T-cell (primary cell): ENCODE measurements around the gene MGA. TPM values are rescaled to one million over a fixed set of nuclear protein-coding genes. Genes with fewer than 3 reads are reported as not detected.

Experiments used
- ATAC-seq, 4 experiments: fragments of 200-7000 bp in 3 of 4; fragments of 150-1000 bp in 1 of 4; cut with Tn5 transposase; replicated peaks in 1 of 4; 1 replicate in 3 of 4; 2 replicates in 1 of 4; pipeline ENCODE4 v1.10.0; 2021; ENCODE audit warnings: moderate library complexity in 3 of 4, mild to moderate bottlenecking in 2 of 4, moderate number of reproducible peaks in 1 of 4
- CTCF ChIA-PET, 2 donors: fragments of 300-600 bp; sonication (Branson Sonifier 250); formaldehyde crosslinking; loops; one replicate each; lab custom pipeline; 2022; ENCODE audit warnings: antibody characterized with exemption in 2 of 2; lab: Charles Lee
- POLR2A ChIA-PET, 2 donors: fragments of 300-600 bp; sonication (Branson Sonifier 250); formaldehyde crosslinking; loops; one replicate each; lab custom pipeline; 2022; ENCODE audit warnings: antibody characterized with exemption in 2 of 2; lab: Charles Lee
- DNase-seq, 35 experiments: peaks; one replicate each; pipeline versions ENCODE4 v3.0.0 to v3.0.0-alpha.2; 2013 to 2023
- H3K27ac ChIP-seq: one replicate; pipeline ENCODE4 v1.5.1; 2013; ENCODE audit warnings: low read length
- H3K27me3 ChIP-seq, 2 experiments: replicated peaks in 1 of 2; 1 replicate in 1 of 2; 2 replicates in 1 of 2; pipeline versions ENCODE4 v1.6.1 to v1.7.0; 2013; ENCODE audit warnings: low read length in 1 of 2, mixed read lengths in 1 of 2; ENCODE audit not compliant: control insufficient read depth in 2 of 2, insufficient read depth in 2 of 2; ENCODE audit errors: extremely low read depth in 1 of 2
- H3K36me3 ChIP-seq, 2 donors: 1 replicate in 1 of 2; 2 replicates in 1 of 2; pipeline versions ENCODE4 v1.6.1 to v1.7.0; 2013; ENCODE audit warnings: low read length in 1 of 2; ENCODE audit not compliant: control insufficient read depth in 2 of 2, insufficient read depth in 1 of 2; ENCODE audit errors: extremely low read depth in 1 of 2
- H3K4me1 ChIP-seq, 2 experiments: 1 replicate in 1 of 2; 2 replicates in 1 of 2; pipeline versions ENCODE4 v1.6.1 to v1.7.0; 2013; ENCODE audit warnings: low read length in 2 of 2, mixed read lengths in 1 of 2; ENCODE audit not compliant: insufficient read depth in 2 of 2, control insufficient read depth in 1 of 2; ENCODE audit errors: extremely low read depth in 1 of 2
- H3K4me3 ChIP-seq, 2 donors: 1 replicate in 1 of 2; 2 replicates in 1 of 2; pipeline versions ENCODE4 v1.5.1 to v1.7.0; 2013; ENCODE audit warnings: mild to moderate bottlenecking in 2 of 2, low read length in 1 of 2, moderate library complexity in 1 of 2; ENCODE audit not compliant: control insufficient read depth in 1 of 2; ENCODE audit errors: extremely low read depth in 1 of 2
- H3K9me3 ChIP-seq: 2 replicates; pipeline ENCODE4 v1.7.0; 2013
- H3K27ac Mint-ChIP-seq, 2 donors: one replicate each; pipeline ENCODE4 v1.8.0; 2020 to 2021; ENCODE audit warnings: mild to moderate bottlenecking in 2 of 2, mixed read lengths in 2 of 2
- H3K27me3 Mint-ChIP-seq, 2 donors: one replicate each; pipeline ENCODE4 v1.8.0; 2021 to 2022; ENCODE audit warnings: mixed read lengths in 2 of 2
- H3K36me3 Mint-ChIP-seq: one replicate; pipeline ENCODE4 v1.8.0; 2021; ENCODE audit warnings: mixed read lengths
- H3K4me1 Mint-ChIP-seq, 3 donors: one replicate each; pipeline ENCODE4 v1.8.0; 2020 to 2022; ENCODE audit warnings: mixed read lengths in 3 of 3, mild to moderate bottlenecking in 1 of 3
- H3K4me3 Mint-ChIP-seq, 3 donors: one replicate each; pipeline ENCODE4 v1.8.0; 2020 to 2022; ENCODE audit warnings: mild to moderate bottlenecking in 3 of 3, mixed read lengths in 3 of 3, moderate library complexity in 3 of 3
- H3K9me3 Mint-ChIP-seq, 3 donors: one replicate each; pipeline ENCODE4 v1.8.0; 2020 to 2022; ENCODE audit warnings: mixed read lengths in 3 of 3
- WGBS: methylation state at CpG from one replicate; pipeline ENCODE4 v1.1.5; 2013; ENCODE audit warnings: missing lambda C conversion rate; ENCODE audit not compliant: insufficient coverage; 5-methylcytosine and 5-hydroxymethylcytosine counted together
- total RNA-seq, 35 experiments: library from RNA in 6 of 35; stranded (reverse) in 6 of 35; fragments of 120-200 nt in 1 of 35; gene quantifications; one replicate each; pipeline versions ENCODE4 v1.2.1 to v1.2.4 and lab custom pipeline; 2013 to 2026

MGA gene
- total RNA-seq, 5 donors from 2014 or later (not counting 1 experiment from before 2014, with no cell fraction given) = 49.7 to 58.7 (median 54.7) TPM

GRCh38 chr15:41801850-41802455, 141.7 kb downstream of the MGA start:
- Histone ChIP-seq H3K9me3 (no peaks in the 10 kb centered on the region), H3K36me3 (peaks cover 6 to 12% of the 10 kb centered on the region in 2 donors), H3K4me1 (peaks cover 2 to 9% of the 10 kb centered on the region in 2 experiments), H3K4me3 (no peak overlapping the region), H3K27ac (no peak overlapping the region), H3K27me3 (no peaks in the 10 kb centered on the region)
- Mint-ChIP-seq H3K9me3 (no peaks in the 10 kb centered on the region), H3K4me1 (peaks cover 8 to 15% (median 11%) of the 10 kb centered on the region in 3 donors), H3K27ac (no peak overlapping the region), H3K27me3 (no peaks in the 10 kb centered on the region), H3K36me3 (peaks cover 8% of the 10 kb centered on the region), H3K4me3 (no peak overlapping the region)
- ATAC-seq (no peak), DNase-seq (no peak)
- WGBS = no CpG with 5 or more reads among the region's 3 CpGs
- POLR2A ChIA-PET = no interaction called here
- CTCF ChIA-PET = interaction anchor here (0.6 to 1.0 kb wide), 2 partner anchors 10 to 21 kb away, joined by 3 read pairs; no protein-coding TSS in a partner anchor

GRCh38 chr15:41804361-41804760, 144.2 kb downstream of the MGA start:
- no peak for ATAC-seq
- no peaks in the 10 kb centered on the region for H3K27me3 Mint-ChIP-seq
- peak overlapping the region; percentile 51 to 82 for H3K27ac Mint-ChIP-seq
- H3K4me3 ChIP-seq = no peak overlapping the region
- DNase-seq = no peak
- POLR2A ChIA-PET = no interaction called here
- H3K4me1 ChIP-seq = peaks cover 2 to 9% of the 10 kb centered on the region in 2 experiments
- CTCF ChIA-PET = no interaction called here
- WGBS = 100% methylated on average over 1 of the region's 2 CpGs
- no peaks in the 10 kb centered on the region for H3K9me3 ChIP-seq
- H3K36me3 ChIP-seq = peaks cover 9 to 10% of the 10 kb centered on the region in 2 donors
- no peak overlapping the region for H3K27ac ChIP-seq
- peaks cover 8% of the 10 kb centered on the region for H3K36me3 Mint-ChIP-seq
- no peaks in the 10 kb centered on the region for H3K9me3 Mint-ChIP-seq
- H3K4me1 Mint-ChIP-seq = peaks cover 8 to 10% (median 9%) of the 10 kb centered on the region in 3 donors
- H3K27me3 ChIP-seq = no peaks in the 10 kb centered on the region
- no peak overlapping the region for H3K4me3 Mint-ChIP-seq

DNA sequence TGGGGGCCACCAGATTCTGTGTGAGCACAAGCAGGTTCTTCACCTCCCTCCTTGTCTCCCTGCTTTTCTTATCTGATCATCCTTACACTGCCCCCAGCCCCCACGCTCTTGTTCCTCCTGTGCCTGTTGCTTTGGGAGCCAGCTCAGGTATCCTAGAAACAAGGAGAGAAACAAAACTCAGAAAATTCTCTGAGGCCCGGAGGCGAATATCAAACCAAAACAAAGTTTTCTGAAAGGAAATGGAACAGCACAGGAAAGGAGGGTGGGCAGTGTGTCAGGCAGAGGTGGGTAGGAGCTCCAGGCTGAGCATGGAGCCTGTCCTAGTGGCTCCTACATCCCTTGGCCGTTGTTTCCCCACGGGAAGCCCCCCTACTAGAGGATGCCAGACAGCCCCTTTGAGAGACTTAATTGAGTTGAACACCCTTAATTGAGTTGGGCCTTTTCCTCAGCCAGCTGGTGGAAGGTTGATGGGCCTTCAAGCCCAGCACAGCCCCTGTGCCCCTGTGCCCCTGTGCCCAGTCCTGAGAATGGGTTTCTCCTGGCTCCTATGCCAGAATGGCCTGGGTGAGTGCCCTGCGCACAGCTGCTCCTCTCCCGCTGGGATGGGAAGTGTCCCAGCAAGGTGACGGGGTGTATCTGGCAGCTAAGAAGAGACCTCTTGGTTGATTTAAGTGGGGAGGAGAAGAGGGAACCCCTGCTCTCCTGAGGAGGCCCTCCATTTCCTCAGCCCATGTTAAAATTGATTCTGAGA, 144.9 kb downstream of the MGA start:
- H3K36me3 Mint-ChIP-seq = peaks cover 4% of the 10 kb centered on the region
- 82% methylated on average over 6 of the region's 8 CpGs for WGBS
- H3K27me3 Mint-ChIP-seq = no peaks in the 10 kb centered on the region
- H3K9me3 Mint-ChIP-seq = no peaks in the 10 kb centered on the region
- Histone ChIP-seq H3K4me3 (no peak overlapping the region), H3K27me3 (no peaks in the 10 kb centered on the region), H3K27ac (no peak overlapping the region), H3K36me3 (peaks cover 7 to 12% of the 10 kb centered on the region in 2 donors), H3K4me1 (peaks cover 8 to 9% of the 10 kb centered on the region in 2 experiments), H3K9me3 (no peaks in the 10 kb centered on the region)
- ATAC-seq = peak in 1 of 4 experiments; percentile 36
- no peak overlapping the region for H3K4me3 Mint-ChIP-seq
- peak overlapping the region; percentile 51 to 82 for H3K27ac Mint-ChIP-seq
- H3K4me1 Mint-ChIP-seq = peaks cover 10 to 17% (median 11%) of the 10 kb centered on the region in 3 donors
- no peak for DNase-seq
- POLR2A ChIA-PET = no interaction called here
- CTCF ChIA-PET = no interaction called here

GRCh38 chr15:41805711-41806110, 145.5 kb downstream of the MGA start:
- peaks cover 3 to 12% of the 10 kb centered on the region in 2 donors for H3K36me3 ChIP-seq
- WGBS = no CpG with 5 or more reads among the region's 3 CpGs
- Mint-ChIP-seq H3K27ac (peak overlapping the region in 1 of 2 donors; percentile 29), H3K27me3 (no peaks in the 10 kb centered on the region), H3K36me3 (no peaks in the 10 kb centered on the region), H3K4me1 (peaks cover 12 to 17% (median 13%) of the 10 kb centered on the region in 3 donors), H3K4me3 (no peak overlapping the region), H3K9me3 (no peaks in the 10 kb centered on the region)
- no peaks in the 10 kb centered on the region for H3K27me3 ChIP-seq
- ChIA-PET CTCF (no interaction called here), POLR2A (no interaction called here)
- H3K4me3 ChIP-seq = no peak overlapping the region
- no peak for ATAC-seq
- H3K9me3 ChIP-seq = no peaks in the 10 kb centered on the region
- DNase-seq = no peak
- H3K27ac ChIP-seq = no peak overlapping the region
- peaks cover 9 to 10% of the 10 kb centered on the region in 2 experiments for H3K4me1 ChIP-seq

- no peak overlapping the region for H3K4me3 Mint-ChIP-seq
- H3K36me3 Mint-ChIP-seq = no peaks in the 10 kb centered on the region
- H3K27ac Mint-ChIP-seq = no peak overlapping the region
- no peak for ATAC-seq
- no peaks in the 10 kb centered on the region for H3K9me3 Mint-ChIP-seq
- Histone ChIP-seq H3K9me3 (no peaks in the 10 kb centered on the region), H3K27me3 (no peaks in the 10 kb centered on the region), H3K36me3 (peaks cover 3 to 12% of the 10 kb centered on the region in 2 donors), H3K27ac (no peak overlapping the region), H3K4me3 (no peak overlapping the region), H3K4me1 (peaks cover 9 to 17% of the 10 kb centered on the region in 2 experiments)
- no peak for DNase-seq
- ChIA-PET CTCF (interaction anchor here in 1 of 2 donors (1.8 kb wide), 1 partner anchor 32 kb away, joined by 5 read pairs; the partner anchor contains the start of gene MAPKBP1), POLR2A (no interaction called here)
- H3K27me3 Mint-ChIP-seq = no peaks in the 10 kb centered on the region
- WGBS = 94% methylated on average over 5 of the region's 10 CpGs
- H3K4me1 Mint-ChIP-seq = peaks cover 21 to 23% (median 22%) of the 10 kb centered on the region in 3 donors
Observed at GRCh38 chr15:41806291-41807181, 146.3 kb downstream of the MGA start.

DNA sequence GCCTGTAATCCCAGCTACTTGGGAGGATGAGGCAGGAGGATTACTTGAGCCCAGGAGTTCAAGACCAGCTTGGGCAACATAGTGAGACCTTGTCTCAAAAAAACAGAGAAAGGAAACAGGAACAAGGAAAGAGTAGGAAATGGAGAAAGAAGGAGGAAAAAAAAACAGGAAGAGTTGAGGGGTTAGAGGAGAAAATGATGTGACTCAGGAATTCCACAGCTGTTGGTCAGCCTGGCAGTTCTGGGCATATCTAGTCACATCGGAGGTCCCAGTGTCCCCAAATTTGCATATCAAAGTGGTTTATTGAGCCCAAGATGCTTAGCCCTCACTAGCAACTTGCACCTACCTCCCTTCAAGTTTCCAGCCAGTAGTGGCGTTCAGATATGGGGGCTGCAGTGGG, 148.9 kb downstream of the MGA start:
- peaks cover 6% of the 10 kb centered on the region for H3K36me3 Mint-ChIP-seq
- ChIA-PET POLR2A (no interaction called here), CTCF (interaction anchor here (0.7 to 5.8 kb wide), 5 partner anchors 32 to 56 kb away, joined by 3 to 104 read pairs (median 3); partner anchors contain the start of gene MAPKBP1 (in 2 of the 2))
- H3K9me3 Mint-ChIP-seq = no peaks in the 10 kb centered on the region
- no peak overlapping the region for H3K4me3 Mint-ChIP-seq
- H3K36me3 ChIP-seq = peaks cover 12 to 16% of the 10 kb centered on the region in 2 donors
- DNase-seq = no peak
- WGBS = no CpG with 5 or more reads among the region's 2 CpGs
- H3K4me3 ChIP-seq = no peak overlapping the region
- H3K4me1 Mint-ChIP-seq = peaks cover 25 to 27% (median 26%) of the 10 kb centered on the region in 3 donors
- no peaks in the 10 kb centered on the region for H3K27me3 ChIP-seq
- no peak overlapping the region for H3K27ac ChIP-seq
- H3K27ac Mint-ChIP-seq = no peak overlapping the region
- no peak for ATAC-seq
- H3K27me3 Mint-ChIP-seq = no peaks in the 10 kb centered on the region
- peaks cover 9 to 21% of the 10 kb centered on the region in 2 experiments for H3K4me1 ChIP-seq
- no peaks in the 10 kb centered on the region for H3K9me3 ChIP-seq
